Measurements from ENCODE around the gene OSGIN1.

OSGIN1 gene

DNA sequence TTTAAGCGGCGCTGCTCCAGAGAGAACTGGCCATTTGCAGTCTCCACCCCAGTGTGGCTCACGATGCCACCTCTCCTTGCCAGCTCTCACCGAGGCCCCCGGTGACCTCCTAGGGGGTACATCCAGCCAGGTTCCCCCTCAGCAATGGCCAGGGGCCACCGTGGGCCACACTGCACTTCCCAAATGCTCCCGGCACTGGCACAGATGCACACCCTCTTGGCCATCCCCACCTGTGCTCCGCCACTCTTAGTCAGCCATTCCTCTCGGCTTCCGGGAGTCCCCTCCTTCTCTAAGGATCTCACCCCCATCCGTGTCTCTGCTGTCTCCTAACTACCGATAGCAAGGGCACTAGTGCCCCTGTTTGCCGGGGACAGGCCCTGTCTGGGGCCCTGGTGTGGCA, 28.4 kb upstream of the OSGIN1 start:
- Histone ChIP-seq H3K79me2 (ENCODE audit: control insufficient read depth, insufficient read depth, low read length) (no peaks in the 10 kb centered on the region), H2BK15ac (replicated peaks; ENCODE audit: low read depth) (no peak overlapping the region), H3K79me1 (ENCODE audit: low read length) (no peaks in the 10 kb centered on the region), H3K56ac (ENCODE audit: low read length) (no peak overlapping the region), H3K4me1 (ENCODE audit: control insufficient read depth, low read depth, low read length) (peaks cover 3% of the 10 kb centered on the region), H3K27me3 (ENCODE audit: insufficient read depth, low read length, poor library complexity) (no peaks in the 10 kb centered on the region), H2BK5ac (ENCODE audit: low read length) (no peak overlapping the region), H3K4me2 (ENCODE audit: low read length) (no peak overlapping the region), H3K4ac (ENCODE audit: low read depth, low read length) (no peak overlapping the region), H3K9ac (ENCODE audit: low read length) (no peak overlapping the region), H3K36me3 (ENCODE audit: control insufficient read depth, insufficient read depth, low read length) (peaks cover under 1% of the 10 kb centered on the region), H2BK120ac (ENCODE audit: low read depth, low read length) (no peak overlapping the region), H4K5ac (ENCODE audit: low read length) (no peak overlapping the region), H2AK5ac (ENCODE audit: low read length) (no peak overlapping the region), H4K8ac (ENCODE audit: low read depth, low read length) (no peak overlapping the region), H3K18ac (ENCODE audit: low read length) (no peak overlapping the region), H3K4me3 (ENCODE audit: low read length) (no peak overlapping the region), H3K23ac (ENCODE audit: low read length) (no peak overlapping the region), H3K27ac (ENCODE audit: low read depth, low read length) (no peak overlapping the region)
- no CpG with 5 or more reads among the region's 13 CpGs for WGBS (ENCODE audit: extremely low coverage, insufficient coverage, low lambda C conversion rate)
- no peak for DNase-seq

DNA sequence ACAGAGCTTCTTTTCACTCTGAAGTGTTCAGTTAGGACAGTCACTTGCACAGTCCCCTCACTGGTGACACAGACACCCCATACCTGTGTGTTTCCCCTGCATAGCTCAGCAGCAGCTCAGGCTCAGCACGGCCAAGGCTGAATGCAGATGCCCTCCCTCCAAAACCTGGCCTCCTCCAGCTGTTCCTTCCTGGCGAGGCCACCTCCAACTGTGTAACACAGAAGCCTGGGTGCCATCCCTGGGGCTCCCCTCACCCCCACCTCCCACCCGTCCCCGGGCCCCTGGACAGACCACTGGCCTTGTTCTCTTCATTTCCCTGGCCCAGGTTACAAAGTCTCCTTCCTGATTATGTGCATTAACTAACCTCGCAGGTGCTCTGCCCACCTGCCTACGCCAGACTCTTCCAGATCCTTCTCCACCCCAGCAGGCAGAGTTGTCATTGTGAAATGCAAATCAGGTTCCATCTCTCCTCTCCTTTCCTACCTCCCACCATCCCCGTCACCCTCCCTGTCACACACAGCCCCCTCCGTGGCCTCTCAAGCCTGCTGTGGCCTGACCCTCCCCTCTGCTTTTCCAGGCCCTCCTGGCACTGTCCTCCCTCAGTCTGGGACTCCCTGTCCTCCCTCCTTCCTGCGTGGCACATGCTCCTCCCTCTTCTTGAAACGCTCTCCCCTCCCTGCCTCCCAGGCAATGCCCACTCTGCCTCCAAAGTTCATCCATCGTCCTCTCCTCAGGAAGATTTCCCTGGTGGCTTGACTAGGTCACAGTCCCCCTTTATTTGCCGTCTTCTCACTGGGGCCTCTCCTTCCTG, 27.7 kb upstream of the OSGIN1 start:
- Histone ChIP-seq H2BK15ac (replicated peaks; ENCODE audit: low read depth) (no peak overlapping the region), H3K9ac (ENCODE audit: low read length) (no peak overlapping the region), H2AK5ac (ENCODE audit: low read length) (peak overlapping the region; percentile 72), H3K27ac (ENCODE audit: low read depth, low read length) (no peak overlapping the region), H3K27me3 (ENCODE audit: insufficient read depth, low read length, poor library complexity) (no peaks in the 10 kb centered on the region), H2BK120ac (ENCODE audit: low read depth, low read length) (no peak overlapping the region), H3K36me3 (ENCODE audit: control insufficient read depth, insufficient read depth, low read length) (no peaks in the 10 kb centered on the region), H3K4me1 (ENCODE audit: control insufficient read depth, low read depth, low read length) (peaks cover 3% of the 10 kb centered on the region), H3K4me3 (ENCODE audit: low read length) (no peak overlapping the region), H4K8ac (ENCODE audit: low read depth, low read length) (no peak overlapping the region), H3K56ac (ENCODE audit: low read length) (peak overlapping the region; percentile 63), H4K5ac (ENCODE audit: low read length) (no peak overlapping the region), H3K23ac (ENCODE audit: low read length) (no peak overlapping the region), H3K79me1 (ENCODE audit: low read length) (no peaks in the 10 kb centered on the region), H3K4me2 (ENCODE audit: low read length) (no peak overlapping the region), H3K79me2 (ENCODE audit: control insufficient read depth, insufficient read depth, low read length) (no peaks in the 10 kb centered on the region), H2BK5ac (ENCODE audit: low read length) (no peak overlapping the region), H3K4ac (ENCODE audit: low read depth, low read length) (no peak overlapping the region), H3K18ac (ENCODE audit: low read length) (no peak overlapping the region)
- no CpG with 5 or more reads among the region's 12 CpGs for WGBS (ENCODE audit: extremely low coverage, insufficient coverage, low lambda C conversion rate)
- no peak for DNase-seq

GRCh38 chr16:83925957-83926725, 26.9 kb upstream of the OSGIN1 start:
- H4K5ac ChIP-seq (ENCODE audit: low read length) = no peak overlapping the region
- H3K79me2 ChIP-seq (ENCODE audit: control insufficient read depth, insufficient read depth, low read length) = no peaks in the 10 kb centered on the region
- no peak overlapping the region for H2BK120ac ChIP-seq (ENCODE audit: low read depth, low read length)
- H3K23ac ChIP-seq (ENCODE audit: low read length) = no peak overlapping the region
- no peak overlapping the region for H3K4me2 ChIP-seq (ENCODE audit: low read length)
- no peak overlapping the region for H4K8ac ChIP-seq (ENCODE audit: low read depth, low read length)
- H3K56ac ChIP-seq (ENCODE audit: low read length) = peak overlapping the region; percentile 54
- H2AK5ac ChIP-seq (ENCODE audit: low read length) = no peak overlapping the region
- H3K27ac ChIP-seq (ENCODE audit: low read depth, low read length) = no peak overlapping the region
- no peak overlapping the region for H2BK15ac ChIP-seq (replicated peaks; ENCODE audit: low read depth)
- no peak for DNase-seq
- H3K4me1 ChIP-seq (ENCODE audit: control insufficient read depth, low read depth, low read length) = peaks cover 3% of the 10 kb centered on the region
- no peak overlapping the region for H3K18ac ChIP-seq (ENCODE audit: low read length)
- H3K4me3 ChIP-seq (ENCODE audit: low read length) = no peak overlapping the region
- no peaks in the 10 kb centered on the region for H3K79me1 ChIP-seq (ENCODE audit: low read length)
- WGBS (ENCODE audit: extremely low coverage, insufficient coverage, low lambda C conversion rate) = no CpG with 5 or more reads among the region's 27 CpGs
- H3K36me3 ChIP-seq (ENCODE audit: control insufficient read depth, insufficient read depth, low read length) = no peaks in the 10 kb centered on the region
- H3K27me3 ChIP-seq (ENCODE audit: insufficient read depth, low read length, poor library complexity) = no peaks in the 10 kb centered on the region
- peak overlapping the region; percentile 48 for H3K9ac ChIP-seq (ENCODE audit: low read length)
- H2BK5ac ChIP-seq (ENCODE audit: low read length) = no peak overlapping the region
- no peak overlapping the region for H3K4ac ChIP-seq (ENCODE audit: low read depth, low read length)

GRCh38 chr16:83926726-83927397, 26.2 kb upstream of the OSGIN1 start:
- Histone ChIP-seq H2BK5ac (ENCODE audit: low read length) (peak overlapping the region; percentile 44), H3K18ac (ENCODE audit: low read length) (no peak overlapping the region), H3K9ac (ENCODE audit: low read length) (peak overlapping the region; percentile 65), H3K79me1 (ENCODE audit: low read length) (no peaks in the 10 kb centered on the region), H3K23ac (ENCODE audit: low read length) (no peak overlapping the region), H3K4me3 (ENCODE audit: low read length) (no peak overlapping the region), H4K8ac (ENCODE audit: low read depth, low read length) (no peak overlapping the region), H3K4me1 (ENCODE audit: control insufficient read depth, low read depth, low read length) (peaks cover 3% of the 10 kb centered on the region), H3K4me2 (ENCODE audit: low read length) (peak overlapping the region; percentile 41), H3K27ac (ENCODE audit: low read depth, low read length) (peak overlapping the region; percentile 46), H2BK120ac (ENCODE audit: low read depth, low read length) (no peak overlapping the region), H3K56ac (ENCODE audit: low read length) (peak overlapping the region; percentile 87), H3K79me2 (ENCODE audit: control insufficient read depth, insufficient read depth, low read length) (no peaks in the 10 kb centered on the region), H3K4ac (ENCODE audit: low read depth, low read length) (no peak overlapping the region), H4K5ac (ENCODE audit: low read length) (no peak overlapping the region), H3K36me3 (ENCODE audit: control insufficient read depth, insufficient read depth, low read length) (no peaks in the 10 kb centered on the region), H3K27me3 (ENCODE audit: insufficient read depth, low read length, poor library complexity) (no peaks in the 10 kb centered on the region), H2AK5ac (ENCODE audit: low read length) (no peak overlapping the region), H2BK15ac (replicated peaks; ENCODE audit: low read depth) (no peak overlapping the region)
- no CpG with 5 or more reads among the region's 35 CpGs for WGBS (ENCODE audit: extremely low coverage, insufficient coverage, low lambda C conversion rate)
- peak; percentile 92 for DNase-seq

- whole genome bisulfite sequencing (ENCODE audit: extremely low coverage, insufficient coverage, low lambda C conversion rate) = no CpG with 5 or more reads among the region's 16 CpGs
Measured at GRCh38 chr16:83928341-83929055, 24.5 kb upstream of the OSGIN1 start.

More at GRCh38 chr16:83928341-83929055, 24.5 kb upstream of the OSGIN1 start:
- Histone ChIP-seq H3K4me2 (ENCODE audit: low read length) (no peak overlapping the region), H3K4me3 (ENCODE audit: low read length) (no peak overlapping the region), H3K79me2 (ENCODE audit: control insufficient read depth, insufficient read depth, low read length) (no peaks in the 10 kb centered on the region), H2AK5ac (ENCODE audit: low read length) (no peak overlapping the region), H3K4ac (ENCODE audit: low read depth, low read length) (no peak overlapping the region), H4K8ac (ENCODE audit: low read depth, low read length) (no peak overlapping the region), H3K27me3 (ENCODE audit: insufficient read depth, low read length, poor library complexity) (no peaks in the 10 kb centered on the region), H3K27ac (ENCODE audit: low read depth, low read length) (no peak overlapping the region), H3K79me1 (ENCODE audit: low read length) (no peaks in the 10 kb centered on the region), H2BK5ac (ENCODE audit: low read length) (no peak overlapping the region), H3K18ac (ENCODE audit: low read length) (no peak overlapping the region), H3K4me1 (ENCODE audit: control insufficient read depth, low read depth, low read length) (peaks cover 3% of the 10 kb centered on the region), H2BK15ac (replicated peaks; ENCODE audit: low read depth) (no peak overlapping the region), H3K36me3 (ENCODE audit: control insufficient read depth, insufficient read depth, low read length) (no peaks in the 10 kb centered on the region), H2BK120ac (ENCODE audit: low read depth, low read length) (no peak overlapping the region), H3K56ac (ENCODE audit: low read length) (no peak overlapping the region), H3K9ac (ENCODE audit: low read length) (no peak overlapping the region), H3K23ac (ENCODE audit: low read length) (no peak overlapping the region), H4K5ac (ENCODE audit: low read length) (no peak overlapping the region)
- DNase-seq = peak; percentile 28

Measured in mesendoderm (in vitro differentiated cells).